ENCODE measurements around the gene RBM14. TPM values are rescaled to one million over a fixed set of nuclear protein-coding genes. Genes with fewer than 3 reads are reported as not detected.

The RBM14 gene
- total and polyA plus RNA-seq, 2 of the 4 experiments (the other 2 are of a cell fraction), result 9.3 to 31.1 TPM

DNA sequence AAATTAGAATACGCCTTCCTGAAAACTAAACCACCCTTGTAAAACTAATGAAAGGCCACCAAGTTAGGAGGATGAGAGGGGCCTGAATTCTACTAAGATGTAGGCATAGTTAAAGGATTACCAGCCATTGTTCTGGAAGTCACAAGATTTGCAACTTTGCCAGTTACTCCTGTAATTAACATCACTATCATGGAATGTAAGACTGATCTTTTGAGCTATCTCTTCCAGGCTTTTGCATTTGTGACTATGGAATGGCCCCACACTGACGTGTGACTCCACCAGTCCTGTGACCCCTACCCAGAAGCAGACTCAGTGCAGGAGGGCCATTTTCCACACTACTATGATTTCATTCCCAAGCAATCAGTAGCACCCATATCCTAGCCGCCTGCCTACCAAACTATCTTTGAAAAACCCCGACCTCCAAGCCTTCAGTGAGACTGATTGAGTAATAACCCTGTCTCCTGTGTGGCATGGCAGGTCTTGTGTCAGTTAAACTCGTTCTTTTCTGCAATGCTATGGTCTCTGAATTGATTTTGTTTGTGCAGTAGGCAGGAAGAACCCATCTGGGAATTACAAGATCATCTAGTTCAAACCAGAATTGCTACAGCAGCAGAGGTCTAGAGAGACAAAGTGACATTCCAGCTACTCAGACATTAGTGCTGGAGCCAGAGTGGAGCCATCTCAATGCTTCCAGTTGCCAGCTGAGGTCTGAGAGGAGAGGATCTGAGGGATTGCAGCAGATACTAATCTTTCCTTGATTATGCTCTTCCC, 46.2 kb upstream of the RBM14 start (continued):
- no peak for TF ChIP-seq MAZ (IDR thresholded peaks at IDR 0.05; ENCODE audit: borderline replicate concordance, low read depth, low read length)

GRCh38 chr11:66570850-66571180, 45.6 kb upstream of the RBM14 start:
- no peak overlapping the region for H4K5ac ChIP-seq (ENCODE audit: low read depth, low read length)
- H3K9me3 ChIP-seq (ENCODE audit: control insufficient read depth, insufficient read depth, low read length), result no peaks in the 10 kb centered on the region
- ATAC-seq (ENCODE audit: low read depth) (no peak), DNase-seq (no peak)
- no peak overlapping the region for H3K4me2 ChIP-seq (ENCODE audit: low read depth, low read length)
- ChIA-PET CTCF (no interaction called here), POLR2A (ENCODE audit: unreplicated experiment) (no interaction called here)
- no peak overlapping the region for H2BK20ac ChIP-seq (ENCODE audit: low read depth, low read length)
- no peak overlapping the region for H2BK120ac ChIP-seq (ENCODE audit: low read depth, low read length)
- no TSS peak for BruUV-seq (replicated peaks)
- H3K4ac ChIP-seq (ENCODE audit: low read depth, low read length), result no peak overlapping the region
- WGBS, 2 experiments (ENCODE audit: extremely low coverage in 2 of 2, insufficient read length in 1 of 2), result no CpG with 5 or more reads among the region's 2 CpGs
- no peak overlapping the region for H3K27ac ChIP-seq (ENCODE audit: insufficient read depth, low read length)
- H3K23ac ChIP-seq (ENCODE audit: low read depth, low read length), result no peak overlapping the region
- no peaks in the 10 kb centered on the region for H4K20me1 ChIP-seq (ENCODE audit: insufficient read depth, low read length)
- H2BK15ac ChIP-seq (ENCODE audit: low read depth, low read length), result no peak overlapping the region
- peaks cover 2% of the 10 kb centered on the region; the same call in 1 of the 2 replicates for H3K27me3 ChIP-seq (ENCODE audit: control insufficient read depth, insufficient read depth, low read length)
- H2AK5ac ChIP-seq (ENCODE audit: low read depth, low read length), result no peak overlapping the region
- dilution Hi-C loops (cut with HindIII; ENCODE audit: low sequenced_read_pairs, unreplicated experiment), result no loop called here
- H2AFZ ChIP-seq (replicated peaks; ENCODE audit: low read length, poor library complexity), result no peak overlapping the region
- intact Hi-C loops (cut with micrococcal nuclease), result no loop called here
- H3K18ac ChIP-seq (ENCODE audit: low read depth, low read length), result no peak overlapping the region
- no peak overlapping the region for H3K56ac ChIP-seq (ENCODE audit: extremely low read depth, insufficient read depth, low read length)
- H3K4me1 ChIP-seq (ENCODE audit: control insufficient read depth, insufficient read depth, low read length), result peaks cover 3% of the 10 kb centered on the region; the same call in 1 of the 2 replicates
- in situ Hi-C loops (cut with MboI; ENCODE audit: low sequenced_read_pairs), result loop anchor here (10.0 kb wide), 1 partner anchor 264 kb away; no protein-coding TSS in a partner anchor
- no peak overlapping the region for H4K91ac ChIP-seq (ENCODE audit: insufficient read depth, low read depth, low read length)
- H3K9me1 ChIP-seq (ENCODE audit: insufficient read depth, low read length), result peaks cover 3% of the 10 kb centered on the region; the same call in 1 of the 2 replicates
- peaks cover 3% of the 10 kb centered on the region; the same call in 1 of the 2 replicates for H3K36me3 ChIP-seq (ENCODE audit: control insufficient read depth, insufficient read depth, low read length)
- TF ChIP-seq FOS (IDR thresholded peaks at IDR 0.05; ENCODE audit: low read depth, low read length) (no peak), USF2 (IDR thresholded peaks at IDR 0.05; ENCODE audit: low read depth, low read length) (no peak), MAFK (IDR thresholded peaks at IDR 0.05; ENCODE audit: low read depth, low read length) (no peak), MAZ (IDR thresholded peaks at IDR 0.05; ENCODE audit: borderline replicate concordance, low read depth, low read length) (no peak), BHLHE40 (IDR thresholded peaks at IDR 0.05; ENCODE audit: low read depth, low read length) (no peak), RFX5 (IDR thresholded peaks at IDR 0.05; ENCODE audit: low read depth, low read length) (no peak), CEBPB (IDR thresholded peaks at IDR 0.05; ENCODE audit: low read depth, low read length) (no peak), POLR2A (IDR thresholded peaks at IDR 0.05; ENCODE audit: low read depth, low read length) (no peak), SMC3 (IDR thresholded peaks at IDR 0.05; ENCODE audit: low read depth, low read length) (no peak), MXI1 (IDR thresholded peaks at IDR 0.05; ENCODE audit: borderline replicate concordance, low read depth, low read length) (no peak), RCOR1 (IDR thresholded peaks at IDR 0.05; ENCODE audit: insufficient replicate concordance, low read length) (no peak)
- TF ChIP-seq, protein P1, sequence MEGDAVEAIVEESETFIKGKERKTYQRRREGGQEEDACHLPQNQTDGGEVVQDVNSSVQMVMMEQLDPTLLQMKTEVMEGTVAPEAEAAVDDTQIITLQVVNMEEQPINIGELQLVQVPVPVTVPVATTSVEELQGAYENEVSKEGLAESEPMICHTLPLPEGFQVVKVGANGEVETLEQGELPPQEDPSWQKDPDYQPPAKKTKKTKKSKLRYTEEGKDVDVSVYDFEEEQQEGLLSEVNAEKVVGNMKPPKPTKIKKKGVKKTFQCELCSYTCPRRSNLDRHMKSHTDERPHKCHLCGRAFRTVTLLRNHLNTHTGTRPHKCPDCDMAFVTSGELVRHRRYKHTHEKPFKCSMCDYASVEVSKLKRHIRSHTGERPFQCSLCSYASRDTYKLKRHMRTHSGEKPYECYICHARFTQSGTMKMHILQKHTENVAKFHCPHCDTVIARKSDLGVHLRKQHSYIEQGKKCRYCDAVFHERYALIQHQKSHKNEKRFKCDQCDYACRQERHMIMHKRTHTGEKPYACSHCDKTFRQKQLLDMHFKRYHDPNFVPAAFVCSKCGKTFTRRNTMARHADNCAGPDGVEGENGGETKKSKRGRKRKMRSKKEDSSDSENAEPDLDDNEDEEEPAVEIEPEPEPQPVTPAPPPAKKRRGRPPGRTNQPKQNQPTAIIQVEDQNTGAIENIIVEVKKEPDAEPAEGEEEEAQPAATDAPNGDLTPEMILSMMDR (conservative IDR thresholded peaks at IDR 0.05; ENCODE audit: low read depth, low read length), result no peak
- H4K8ac ChIP-seq (ENCODE audit: low read depth in 2 of 2, low read length in 2 of 2), result no peak overlapping the region
- H2AK9ac ChIP-seq (replicated peaks; ENCODE audit: low read depth, low read length, poor library complexity), result no peak overlapping the region
- no peak overlapping the region for H3K14ac ChIP-seq (replicated peaks; ENCODE audit: low read depth, low read length)
- H3K9ac ChIP-seq (ENCODE audit: low read depth, low read length), result no peak overlapping the region
- H3K79me1 ChIP-seq (ENCODE audit: low read depth in 1 of 2, low read length in 2 of 2), result no peaks in the 10 kb centered on the region
- H2BK5ac ChIP-seq (ENCODE audit: low read depth, low read length, poor library complexity, severe bottlenecking), result no peak overlapping the region
- H3K4me3 ChIP-seq (ENCODE audit: insufficient read depth, low read depth, low read length), result no peak overlapping the region

Measured in IMR-90 (cell line).